C4-2B (cell line): Measurements from ENCODE around the gene MICAL2.

ENCODE experiments used
- ZFX ChIP-seq: fragments of 450-650 bp; IDR thresholded peaks from 2 replicates; pipeline ENCODE4 v1.6.1; 2017
- TF ChIP-seq, protein P1 (sequence below): fragments of 450-650 bp; conservative IDR thresholded peaks from 2 replicates; pipeline ENCODE4 v1.5.1; 2017; ENCODE audit warnings: mild to moderate bottlenecking

DNA sequence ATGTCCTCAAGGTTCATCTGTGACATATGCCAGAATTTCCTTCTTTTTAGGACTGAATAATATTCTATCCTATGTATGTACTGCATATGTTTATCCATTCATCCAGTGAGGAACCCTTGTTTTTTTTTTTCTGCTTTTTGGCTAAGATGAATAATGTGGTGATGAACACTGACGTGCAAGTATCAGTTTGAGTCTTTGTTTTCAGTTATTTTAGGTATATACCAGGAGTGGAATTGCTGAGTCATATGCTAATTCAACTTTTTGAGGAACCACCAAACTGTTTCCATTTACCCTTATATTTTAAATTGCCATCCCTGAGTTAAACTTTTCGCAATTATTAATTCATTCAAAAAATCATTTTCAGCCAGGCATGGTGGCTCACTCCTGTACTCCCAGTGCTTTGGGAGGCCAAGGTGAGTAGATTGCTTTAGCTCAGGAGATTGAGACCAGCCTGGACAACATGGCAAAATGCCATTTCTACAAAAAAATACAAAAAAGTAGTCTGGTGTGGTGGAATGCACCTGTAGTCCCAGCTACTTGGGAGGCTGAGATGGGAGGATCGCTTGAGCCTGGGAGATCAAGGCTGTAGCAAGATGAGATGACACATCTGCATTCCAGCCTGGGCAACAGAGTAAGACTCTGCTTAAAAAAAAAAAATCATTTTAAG is 64.2 kb downstream of the MICAL2 start:
- TF ChIP-seq, protein P1, sequence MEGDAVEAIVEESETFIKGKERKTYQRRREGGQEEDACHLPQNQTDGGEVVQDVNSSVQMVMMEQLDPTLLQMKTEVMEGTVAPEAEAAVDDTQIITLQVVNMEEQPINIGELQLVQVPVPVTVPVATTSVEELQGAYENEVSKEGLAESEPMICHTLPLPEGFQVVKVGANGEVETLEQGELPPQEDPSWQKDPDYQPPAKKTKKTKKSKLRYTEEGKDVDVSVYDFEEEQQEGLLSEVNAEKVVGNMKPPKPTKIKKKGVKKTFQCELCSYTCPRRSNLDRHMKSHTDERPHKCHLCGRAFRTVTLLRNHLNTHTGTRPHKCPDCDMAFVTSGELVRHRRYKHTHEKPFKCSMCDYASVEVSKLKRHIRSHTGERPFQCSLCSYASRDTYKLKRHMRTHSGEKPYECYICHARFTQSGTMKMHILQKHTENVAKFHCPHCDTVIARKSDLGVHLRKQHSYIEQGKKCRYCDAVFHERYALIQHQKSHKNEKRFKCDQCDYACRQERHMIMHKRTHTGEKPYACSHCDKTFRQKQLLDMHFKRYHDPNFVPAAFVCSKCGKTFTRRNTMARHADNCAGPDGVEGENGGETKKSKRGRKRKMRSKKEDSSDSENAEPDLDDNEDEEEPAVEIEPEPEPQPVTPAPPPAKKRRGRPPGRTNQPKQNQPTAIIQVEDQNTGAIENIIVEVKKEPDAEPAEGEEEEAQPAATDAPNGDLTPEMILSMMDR = no peak
- TF ChIP-seq ZFX = no peak
